ENCODE results near the gene SLC25A13.

SLC25A13 gene

DNA sequence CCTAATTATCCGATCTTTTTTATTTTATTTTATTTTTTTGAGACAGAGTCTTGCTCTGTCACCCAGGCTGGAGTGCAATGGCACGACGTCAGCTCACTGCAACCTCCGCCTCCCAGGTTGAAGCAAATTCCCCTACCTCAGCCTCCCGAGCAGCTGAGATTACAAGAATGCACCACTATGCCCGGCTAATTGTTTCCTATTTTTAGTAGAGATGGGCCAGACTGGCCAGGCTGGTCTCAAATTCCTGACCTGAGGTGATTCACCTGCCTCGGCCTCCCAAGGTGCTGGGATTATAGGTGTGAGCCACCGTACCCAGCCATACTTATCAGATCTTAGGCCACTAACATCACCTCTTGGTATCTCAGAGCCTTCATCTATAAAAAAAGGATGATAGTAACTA, 4.9 kb downstream of the SLC25A13 start:
- no peaks in the 10 kb centered on the region for H4K20me1 ChIP-seq (ENCODE audit: insufficient read depth, low read length)

DNA sequence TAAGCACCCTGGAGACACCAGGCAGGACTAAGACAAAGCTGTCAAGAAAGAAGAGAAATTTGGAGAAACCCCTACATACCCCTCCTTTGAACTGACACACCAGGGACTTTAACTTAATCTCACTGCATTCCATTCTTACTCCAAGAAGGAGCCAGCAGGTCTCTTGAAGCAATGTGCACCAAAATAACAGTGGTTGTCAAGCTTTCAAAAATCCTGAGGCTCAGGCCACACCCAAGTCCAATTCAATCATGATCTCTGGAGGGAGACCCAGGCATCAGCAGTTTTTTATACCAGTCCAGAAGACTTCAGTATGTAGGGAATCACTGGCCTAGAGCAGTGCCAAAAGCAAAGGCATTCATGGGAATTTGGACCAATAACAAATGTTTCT, 6.8 kb downstream of the SLC25A13 start:
- H3K27me3 ChIP-seq (replicated peaks; ENCODE audit: insufficient read depth, low read length): no peaks in the 10 kb centered on the region
- no peak overlapping the region for H3K4me2 ChIP-seq (ENCODE audit: low read depth, low read length)
- TF ChIP-seq, protein P1, sequence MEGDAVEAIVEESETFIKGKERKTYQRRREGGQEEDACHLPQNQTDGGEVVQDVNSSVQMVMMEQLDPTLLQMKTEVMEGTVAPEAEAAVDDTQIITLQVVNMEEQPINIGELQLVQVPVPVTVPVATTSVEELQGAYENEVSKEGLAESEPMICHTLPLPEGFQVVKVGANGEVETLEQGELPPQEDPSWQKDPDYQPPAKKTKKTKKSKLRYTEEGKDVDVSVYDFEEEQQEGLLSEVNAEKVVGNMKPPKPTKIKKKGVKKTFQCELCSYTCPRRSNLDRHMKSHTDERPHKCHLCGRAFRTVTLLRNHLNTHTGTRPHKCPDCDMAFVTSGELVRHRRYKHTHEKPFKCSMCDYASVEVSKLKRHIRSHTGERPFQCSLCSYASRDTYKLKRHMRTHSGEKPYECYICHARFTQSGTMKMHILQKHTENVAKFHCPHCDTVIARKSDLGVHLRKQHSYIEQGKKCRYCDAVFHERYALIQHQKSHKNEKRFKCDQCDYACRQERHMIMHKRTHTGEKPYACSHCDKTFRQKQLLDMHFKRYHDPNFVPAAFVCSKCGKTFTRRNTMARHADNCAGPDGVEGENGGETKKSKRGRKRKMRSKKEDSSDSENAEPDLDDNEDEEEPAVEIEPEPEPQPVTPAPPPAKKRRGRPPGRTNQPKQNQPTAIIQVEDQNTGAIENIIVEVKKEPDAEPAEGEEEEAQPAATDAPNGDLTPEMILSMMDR (IDR thresholded peaks at IDR 0.05; ENCODE audit: low read length): no peak
- no peak for TF ChIP-seq EZH2 (optimal IDR thresholded peaks at IDR 0.05; ENCODE audit: low read depth, low read length)
- no peak for TF ChIP-seq EZH2phosphoT487 (IDR thresholded peaks at IDR 0.05; ENCODE audit: low read length)
- H3K4me3 ChIP-seq (ENCODE audit: low read length): no peak overlapping the region
- no peak overlapping the region for H3K9ac ChIP-seq (ENCODE audit: low read length)
- H3K36me3 ChIP-seq (replicated peaks; ENCODE audit: insufficient read depth, low read length): no peaks in the 10 kb centered on the region
- H3F3A ChIP-seq (ENCODE audit: insufficient read depth, low read length): peaks cover under 1% of the 10 kb centered on the region; the same call in 1 of the 2 replicates
- H3K79me2 ChIP-seq (ENCODE audit: low read length): peaks cover 64% of the 10 kb centered on the region
- no peak for DNase-seq
- H4K20me1 ChIP-seq (ENCODE audit: insufficient read depth, low read length): no peaks in the 10 kb centered on the region
- no peak overlapping the region for H2AFZ ChIP-seq (ENCODE audit: low read length)
- H3K9me2 ChIP-seq (replicated peaks; ENCODE audit: insufficient read depth, low read length): no peaks in the 10 kb centered on the region
- peaks cover under 1% of the 10 kb centered on the region for H3K4me1 ChIP-seq (ENCODE audit: low read length)
- no peak overlapping the region for H3K27ac ChIP-seq (ENCODE audit: low read length)
- H3K9me3 ChIP-seq (replicated peaks; ENCODE audit: insufficient read depth, low read length): no peaks in the 10 kb centered on the region

More for the DNA sequence above, 4.9 kb downstream of the SLC25A13 start:
- no peak overlapping the region for H3K9ac ChIP-seq (ENCODE audit: low read length)
- TF ChIP-seq, protein P1 (IDR thresholded peaks at IDR 0.05; ENCODE audit: low read length): no peak
- TF ChIP-seq EZH2 (optimal IDR thresholded peaks at IDR 0.05; ENCODE audit: low read depth, low read length) (no peak), EZH2phosphoT487 (IDR thresholded peaks at IDR 0.05; ENCODE audit: low read length) (no peak)
- H3K79me2 ChIP-seq (ENCODE audit: low read length): peaks cover 54% of the 10 kb centered on the region
- no peaks in the 10 kb centered on the region for H3K27me3 ChIP-seq (replicated peaks; ENCODE audit: insufficient read depth, low read length)
- peaks cover 10% of the 10 kb centered on the region for H3K4me1 ChIP-seq (ENCODE audit: low read length)
- no peaks in the 10 kb centered on the region for H3K36me3 ChIP-seq (replicated peaks; ENCODE audit: insufficient read depth, low read length)
- no peaks in the 10 kb centered on the region for H3K9me3 ChIP-seq (replicated peaks; ENCODE audit: insufficient read depth, low read length)
- no peak overlapping the region for H3K4me2 ChIP-seq (ENCODE audit: low read depth, low read length)
- no peak overlapping the region for H2AFZ ChIP-seq (ENCODE audit: low read length)
- no peak overlapping the region for H3K27ac ChIP-seq (ENCODE audit: low read length)
- no peak overlapping the region for H3K4me3 ChIP-seq (ENCODE audit: low read length)
- no peak for DNase-seq
- no peaks in the 10 kb centered on the region for H3K9me2 ChIP-seq (replicated peaks; ENCODE audit: insufficient read depth, low read length)
- peaks cover 14% of the 10 kb centered on the region for H3F3A ChIP-seq (ENCODE audit: insufficient read depth, low read length)

DNA sequence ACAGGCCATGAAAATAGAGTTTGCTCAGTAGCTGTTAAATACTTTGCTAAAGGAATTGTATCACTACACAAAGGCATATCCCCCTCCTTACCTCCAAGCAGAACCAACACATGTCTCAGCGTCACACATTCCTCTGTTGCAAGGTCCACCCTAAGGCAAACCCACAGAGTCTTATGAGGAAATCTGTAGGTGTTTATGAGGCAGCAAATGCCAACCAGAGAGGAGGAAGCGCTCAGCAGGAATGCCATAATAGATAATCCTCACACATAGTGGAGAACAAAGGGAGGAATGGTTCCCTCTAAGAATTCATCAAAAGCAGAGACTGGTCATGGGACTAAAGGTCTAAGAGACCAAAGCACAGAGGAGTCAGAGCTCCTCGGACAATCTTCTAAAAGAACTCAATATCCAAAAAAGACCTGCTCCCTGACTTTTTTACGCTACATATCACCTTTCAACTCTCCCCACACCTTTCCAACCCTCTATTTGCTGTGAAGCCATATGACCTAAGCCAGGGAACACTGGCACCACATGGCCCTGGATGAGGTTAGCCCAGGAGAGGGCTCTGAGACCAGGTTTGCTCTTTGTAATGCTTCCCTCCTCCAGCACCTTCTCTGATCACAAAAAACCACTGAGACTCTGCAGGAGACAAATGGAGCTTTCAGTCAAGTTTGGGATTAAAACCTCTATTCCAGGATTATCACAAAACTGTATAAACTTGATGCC, 7.3 kb downstream of the SLC25A13 start:
- Histone ChIP-seq H3K4me2 (ENCODE audit: low read depth, low read length) (no peak overlapping the region), H4K20me1 (ENCODE audit: insufficient read depth, low read length) (no peaks in the 10 kb centered on the region), H3K9me2 (replicated peaks; ENCODE audit: insufficient read depth, low read length) (no peaks in the 10 kb centered on the region), H3K9ac (ENCODE audit: low read length) (no peak overlapping the region), H2AFZ (ENCODE audit: low read length) (no peak overlapping the region), H3K79me2 (ENCODE audit: low read length) (peaks cover 59% of the 10 kb centered on the region), H3F3A (ENCODE audit: insufficient read depth, low read length) (no peaks in the 10 kb centered on the region), H3K4me1 (ENCODE audit: low read length) (no peaks in the 10 kb centered on the region), H3K27ac (ENCODE audit: low read length) (no peak overlapping the region), H3K4me3 (ENCODE audit: low read length) (no peak overlapping the region), H3K36me3 (replicated peaks; ENCODE audit: insufficient read depth, low read length) (no peaks in the 10 kb centered on the region), H3K27me3 (replicated peaks; ENCODE audit: insufficient read depth, low read length) (no peaks in the 10 kb centered on the region), H3K9me3 (replicated peaks; ENCODE audit: insufficient read depth, low read length) (no peaks in the 10 kb centered on the region)
- TF ChIP-seq EZH2phosphoT487 (IDR thresholded peaks at IDR 0.05; ENCODE audit: low read length) (no peak), EZH2 (optimal IDR thresholded peaks at IDR 0.05; ENCODE audit: low read depth, low read length) (no peak)
- TF ChIP-seq, protein P1 (IDR thresholded peaks at IDR 0.05; ENCODE audit: low read length): no peak
- no peak for DNase-seq

All from MM.1S (cell line).